Stimulated activated CD8-positive, alpha-beta memory T cell treated with anti-CD3 and anti-CD28 coated beads, Interleukin-15, amount 100 ng/mL, for 48 hours (primary cell): ENCODE results near the gene SLC2A1.
A peak's percentile ranks its signal among the peaks of the same experiment; 100 is the strongest.

Experiments used
- DNase-seq, 2 donors: peaks; one replicate each; pipeline ENCODE4 v3.0.0-alpha.2; 2020; ENCODE audit warnings: low read depth in 2 of 2

Gene SLC2A1

GRCh38 chr1:42942444-42942843 lies 16.2 kb downstream of the SLC2A1 start:
- DNase-seq, result no peak

GRCh38 chr1:42941640-42942330 lies 16.9 kb downstream of the SLC2A1 start:
- DNase-seq, result no peak

GRCh38 chr1:42940851-42941639 lies 17.6 kb downstream of the SLC2A1 start:
- no peak for DNase-seq

- DNase-seq, result no peak
These were observed 19.7 kb downstream of the SLC2A1 start for GRCh38 chr1:42938645-42939615.

- DNase-seq, result no peak
These were observed 20.6 kb downstream of the SLC2A1 start for GRCh38 chr1:42937836-42938644.

- DNase-seq, result no peak
These were observed 21.4 kb downstream of the SLC2A1 start for GRCh38 chr1:42937141-42937696.

- DNase-seq, result no peak
These were observed 22.2 kb downstream of the SLC2A1 start for GRCh38 chr1:42936309-42937078.

GRCh38 chr1:42935971-42936308 lies 22.7 kb downstream of the SLC2A1 start:
- no peak for DNase-seq

GRCh38 chr1:42935313-42935895 lies 23.3 kb downstream of the SLC2A1 start:
- DNase-seq, result no peak

- no peak for DNase-seq
These were observed 23.9 kb downstream of the SLC2A1 start for GRCh38 chr1:42934541-42935312.

- DNase-seq, result no peak
These were observed 24.8 kb downstream of the SLC2A1 start for GRCh38 chr1:42933610-42934491.

- no peak for DNase-seq
These were observed 25.5 kb downstream of the SLC2A1 start for GRCh38 chr1:42933060-42933586.

- DNase-seq, result no peak
These were observed 26.2 kb downstream of the SLC2A1 start for GRCh38 chr1:42932442-42932941.

GRCh38 chr1:42931911-42932422 lies 26.7 kb downstream of the SLC2A1 start:
- peak; percentile 67 to 72 for DNase-seq

- no peak for DNase-seq
These were observed 27.5 kb downstream of the SLC2A1 start for GRCh38 chr1:42931108-42931539.

GRCh38 chr1:42930178-42931107 lies 28.2 kb downstream of the SLC2A1 start:
- DNase-seq, result no peak
